Fibroblast of villous mesenchyme (primary cell): ENCODE results near the gene HAGHL. TPM values are rescaled to one million over a fixed set of nuclear protein-coding genes. Genes with fewer than 3 reads are reported as not detected.

ENCODE experiments used
- DNase-seq: peaks from one replicate; pipeline ENCODE4 v3.0.0-alpha.2; 2010; ENCODE audit warnings: low read depth
- H3K4me3 ChIP-seq: 2 replicates; pipeline ENCODE4 v1.5.1; 2011; ENCODE audit warnings: low read depth, mild to moderate bottlenecking, low read length
- CTCF ChIP-seq: IDR thresholded peaks from 2 replicates; pipeline ENCODE4 v1.5.1; 2012; ENCODE audit warnings: low read depth, mild to moderate bottlenecking, low read length; ENCODE audit not compliant: insufficient read depth
- total RNA-seq: library from RNA; depleted of rRNA; stranded (reverse); fragments of >200 nt; gene quantifications from 2 replicates; pipeline ENCODE4 v1.2.3, GENCODE V29; 2012

HAGHL gene
- total RNA-seq, 1 donor: 14.7 TPM

GRCh38 chr16:719815-720446 is 7.0 kb upstream of the HAGHL start:
- peak; percentile 21 for TF ChIP-seq CTCF
- no peak for DNase-seq

GRCh38 chr16:720447-720989 is 6.4 kb upstream of the HAGHL start:
- H3K4me3 ChIP-seq: peak overlapping the region; percentile 71
- TF ChIP-seq CTCF: peak; percentile 13
- DNase-seq: peak; percentile 83

More at GRCh38 chr16:719815-720446, 7.0 kb upstream of the HAGHL start:
- H3K4me3 ChIP-seq: peak overlapping the region; percentile 71

- DNase-seq: peak; percentile 68
- no peak for TF ChIP-seq CTCF
- peak within 1 kb of the TSS; percentile 71 for H3K4me3 ChIP-seq
Measured at GRCh38 chr16:720990-721764, 5.7 kb upstream of the HAGHL start, which contains the start of gene ANTKMT. TSS of gene ANTKMT (plus strand) at chr16:721146. CDS start at chr16:721275, 129 bp downstream.

GRCh38 chr16:721765-722540 is 5.0 kb upstream of the HAGHL start:
- TF ChIP-seq CTCF: no peak
- no peak for DNase-seq
- H3K4me3 ChIP-seq: peak overlapping the region; percentile 71

- no peak for DNase-seq
- no peak overlapping the region for H3K4me3 ChIP-seq
- no peak for TF ChIP-seq CTCF
Measured at GRCh38 chr16:722835-723633, 3.9 kb upstream of the HAGHL start.

- no peak overlapping the region for H3K4me3 ChIP-seq
- no peak for DNase-seq
- TF ChIP-seq CTCF: no peak
Measured at GRCh38 chr16:723695-724094, 3.2 kb upstream of the HAGHL start.
